Measurements from ENCODE around the gene C3orf20.
"Not testable (repeated sequence)": the region's sequence is repeated elsewhere in the genome, so short reads cannot be mapped to it uniquely, and the experiment has no call there.

C3orf20 gene

DNA sequence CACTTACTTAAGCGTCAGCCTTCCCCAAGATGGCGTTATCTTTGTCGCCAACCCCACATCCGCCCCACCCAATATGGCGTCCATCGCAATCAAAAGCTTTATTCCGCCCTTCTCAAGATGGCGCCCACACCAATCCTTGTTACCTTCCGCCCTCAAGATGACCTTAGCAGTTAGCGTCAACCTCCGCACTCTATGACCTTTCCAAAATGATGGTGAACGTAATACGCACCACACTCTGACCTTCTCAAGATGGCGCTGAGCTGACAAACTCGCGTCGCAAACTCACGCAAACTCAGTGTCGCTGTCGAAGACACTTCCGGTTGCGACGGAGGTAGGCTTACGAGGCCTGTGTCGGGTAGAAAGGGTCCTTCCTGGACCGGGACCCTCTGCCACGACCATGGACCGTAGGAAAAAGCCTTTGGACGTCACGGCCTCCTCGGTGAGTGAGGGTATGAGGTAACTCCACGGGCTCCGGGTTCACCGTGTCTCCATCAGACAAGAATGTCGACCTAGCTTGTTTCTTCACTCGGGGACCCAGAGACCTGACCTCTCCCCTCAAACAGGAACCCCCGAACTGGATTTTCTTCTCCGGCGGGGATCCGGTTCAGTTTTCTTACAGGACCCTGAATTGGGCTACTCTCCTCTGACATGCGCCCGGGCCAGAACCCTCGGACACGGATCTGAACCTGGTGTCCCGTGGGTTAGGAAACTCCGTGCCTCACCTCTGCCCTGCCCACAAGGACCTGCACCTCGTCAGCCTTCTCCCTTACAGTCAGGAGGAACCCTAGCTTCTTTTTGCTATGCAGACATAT lies 23.3 kb upstream of the C3orf20 start, which contains the start of gene CCDC174:
Gene CCDC174, plus strand, starts transcription at position 323 of the 812 bp plus-strand sequence. Its CDS starts 75 bp downstream, at position 398.
- peak; percentile 80 for DNase-seq

DNA sequence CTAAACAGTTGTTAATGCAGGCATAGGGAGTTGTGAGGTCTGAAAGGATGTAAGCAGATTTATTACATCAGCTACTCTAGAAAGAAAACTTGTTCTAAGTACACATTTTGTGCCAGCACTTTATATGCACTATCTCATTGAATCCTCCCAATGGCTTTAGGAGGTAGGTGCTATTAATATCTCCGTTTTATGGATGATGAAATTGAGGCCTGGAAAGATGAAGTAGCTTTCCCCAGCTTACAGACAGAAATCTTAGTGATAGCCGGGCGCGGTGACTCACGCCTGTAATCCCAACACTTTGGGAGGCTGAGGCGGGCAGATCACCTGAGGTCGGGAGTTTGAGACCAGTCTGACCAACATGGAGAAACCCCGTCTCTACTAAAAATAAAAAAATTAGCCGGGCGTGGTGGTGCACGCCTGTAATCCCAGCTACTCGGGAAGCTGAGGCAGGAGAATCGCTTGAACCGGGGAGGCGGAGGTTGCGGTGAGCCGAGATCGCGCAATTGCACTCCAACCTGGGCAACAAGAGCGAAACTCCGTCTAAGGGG lies 22.5 kb upstream of the C3orf20 start:
- DNase-seq = not testable (repeated sequence)

DNA sequence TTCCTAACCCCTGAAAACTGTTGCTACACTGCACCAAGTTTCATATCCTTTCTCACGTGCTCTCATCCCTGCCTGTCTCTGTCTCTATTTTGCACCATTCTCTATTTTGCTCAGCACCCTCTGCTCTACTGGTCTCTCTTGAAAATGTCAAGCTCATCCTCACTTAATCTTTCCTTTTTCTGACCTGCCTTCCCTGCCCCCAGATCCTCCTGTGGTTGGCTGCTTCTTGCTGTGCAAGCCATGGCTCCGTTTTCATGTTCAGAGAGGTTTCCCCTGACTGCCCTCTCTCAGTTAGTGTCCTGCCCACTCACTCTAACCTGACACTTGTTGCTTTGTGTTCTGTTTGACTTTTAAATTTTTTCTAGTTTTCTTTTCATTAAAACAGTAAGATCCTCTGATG lies 17.4 kb upstream of the C3orf20 start:
- no peak for DNase-seq

DNA sequence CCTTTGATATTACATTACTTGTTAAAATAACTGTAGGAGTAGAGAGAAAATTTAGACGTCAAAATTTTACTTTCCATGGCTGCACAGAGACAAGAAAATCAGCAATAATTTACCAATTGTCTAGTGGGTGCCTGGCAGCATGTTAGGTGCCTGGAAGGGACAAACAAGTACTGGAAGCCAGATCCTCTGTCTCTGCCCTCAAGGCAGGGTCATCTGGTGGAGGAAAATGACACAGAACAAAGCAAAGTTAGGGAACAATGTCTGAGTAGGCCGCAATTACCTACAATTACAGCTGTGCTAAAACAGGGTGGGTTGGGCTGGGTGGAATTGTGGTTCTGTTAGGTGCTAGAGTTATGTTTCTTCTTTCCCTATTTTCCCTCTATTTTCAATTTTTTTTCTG lies 16.0 kb upstream of the C3orf20 start:
- no peak for DNase-seq

DNA sequence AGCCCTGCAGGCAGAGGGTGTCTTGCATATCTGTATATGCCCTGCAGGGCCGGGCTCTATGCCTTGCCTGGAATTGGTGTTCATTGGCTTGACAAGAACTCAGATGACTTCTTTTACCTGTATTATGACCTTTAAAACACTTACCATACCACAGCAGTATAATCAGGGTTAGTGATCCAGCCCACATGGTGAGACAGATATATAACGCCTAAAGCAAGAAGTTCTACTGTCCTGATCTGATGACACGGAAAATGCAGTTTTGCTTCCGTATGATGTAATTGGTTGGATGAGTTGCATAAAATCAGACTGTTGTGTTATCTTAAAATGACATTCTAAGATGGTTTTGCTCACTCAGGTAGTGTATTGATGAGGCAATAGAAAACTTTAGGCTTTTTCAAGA lies 14.0 kb upstream of the C3orf20 start:
- DNase-seq = no peak

DNA sequence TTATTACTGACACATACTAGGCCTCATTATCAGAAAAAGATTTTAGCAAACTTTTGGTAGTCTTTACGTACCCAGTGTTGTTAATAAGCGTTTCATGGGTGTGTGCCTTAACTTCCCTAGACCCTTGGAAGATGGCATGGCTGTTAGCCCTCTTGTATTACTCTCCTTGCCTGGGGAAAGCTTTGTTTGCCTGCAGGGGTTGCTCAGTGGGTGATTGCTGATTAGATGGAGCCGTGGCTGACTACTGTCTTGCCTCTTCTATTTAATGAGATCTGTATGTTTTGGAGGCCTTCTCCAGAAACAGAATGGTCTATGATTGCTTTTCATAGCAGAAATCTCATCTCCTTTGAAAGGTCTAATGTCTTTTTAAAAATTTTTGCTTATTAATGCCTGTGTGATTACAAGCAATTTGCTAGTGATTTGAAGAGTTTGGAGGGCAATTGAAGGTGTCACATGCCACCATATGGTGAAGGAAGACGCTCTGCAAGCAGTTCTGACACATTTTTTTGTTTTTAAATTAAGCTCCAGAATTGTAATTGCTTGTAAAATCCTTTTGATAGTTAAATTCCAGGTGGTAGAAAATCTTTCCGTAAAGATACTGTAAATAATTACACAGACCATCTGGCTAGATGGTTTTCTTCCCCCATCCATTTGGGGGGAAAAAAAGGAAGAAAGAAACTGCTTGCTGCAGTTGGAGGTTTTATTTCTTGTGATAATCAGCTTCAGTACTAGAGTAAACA lies 11.4 kb upstream of the C3orf20 start:
- peak; percentile 1 for DNase-seq

DNA sequence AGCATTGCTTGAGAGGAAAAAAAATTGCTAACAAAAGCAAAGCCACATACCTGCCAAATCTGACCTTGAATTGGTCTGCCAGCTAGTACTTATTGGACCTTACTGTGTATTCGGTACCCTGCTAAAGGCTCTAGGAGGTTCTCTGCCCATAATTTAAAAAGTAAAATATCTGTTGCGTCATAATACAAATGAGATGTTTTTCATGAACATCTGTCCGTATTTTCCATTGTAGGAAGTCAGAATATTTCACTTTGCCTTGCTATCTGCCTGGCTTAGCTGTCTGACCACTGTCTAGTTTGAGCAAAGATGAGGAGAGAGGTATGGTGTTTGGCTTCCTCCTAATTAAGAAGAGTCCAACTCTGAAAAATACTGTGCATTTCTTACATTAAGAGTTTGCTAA lies 10.8 kb upstream of the C3orf20 start:
- no peak for DNase-seq

DNA sequence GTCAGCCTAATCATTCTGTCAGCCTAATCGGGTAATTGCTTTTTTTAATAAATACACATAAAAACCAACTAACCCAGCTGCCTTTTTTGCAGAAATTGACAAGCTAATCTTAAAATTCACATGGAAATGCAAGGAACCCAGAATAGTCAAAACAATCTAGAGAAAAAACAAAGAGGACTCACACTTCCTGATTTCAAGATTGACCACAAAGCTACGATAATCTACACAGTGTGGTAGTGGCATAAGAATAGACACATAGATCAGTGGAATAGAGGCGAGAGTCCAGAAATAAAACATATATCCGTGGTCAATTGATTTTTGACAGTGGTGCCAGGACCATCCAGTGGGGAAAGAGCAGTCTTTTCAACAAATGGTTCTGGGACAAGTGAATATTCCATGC lies 2.4 kb upstream of the C3orf20 start:
- no peak for DNase-seq

DNA sequence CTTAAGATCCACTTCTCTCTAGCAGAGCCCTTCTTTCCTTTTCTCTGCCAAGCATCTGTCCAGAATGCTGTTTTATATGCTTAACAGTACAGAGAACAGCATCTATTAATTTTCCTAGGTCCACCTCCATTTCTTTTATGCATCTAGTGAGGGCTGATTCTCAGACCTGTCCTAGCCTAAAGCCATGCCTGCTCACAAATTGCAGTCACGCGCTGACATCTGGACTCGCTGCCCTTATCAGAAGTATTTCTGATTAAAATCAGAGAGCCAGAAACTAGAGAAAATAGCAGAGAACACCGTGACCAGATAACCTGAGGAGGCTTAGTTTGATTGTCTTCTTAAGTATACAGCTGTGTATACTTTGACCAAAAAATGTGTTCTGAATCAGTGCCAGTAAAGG lies 1.9 kb downstream of the C3orf20 start:
- no peak for DNase-seq

DNA sequence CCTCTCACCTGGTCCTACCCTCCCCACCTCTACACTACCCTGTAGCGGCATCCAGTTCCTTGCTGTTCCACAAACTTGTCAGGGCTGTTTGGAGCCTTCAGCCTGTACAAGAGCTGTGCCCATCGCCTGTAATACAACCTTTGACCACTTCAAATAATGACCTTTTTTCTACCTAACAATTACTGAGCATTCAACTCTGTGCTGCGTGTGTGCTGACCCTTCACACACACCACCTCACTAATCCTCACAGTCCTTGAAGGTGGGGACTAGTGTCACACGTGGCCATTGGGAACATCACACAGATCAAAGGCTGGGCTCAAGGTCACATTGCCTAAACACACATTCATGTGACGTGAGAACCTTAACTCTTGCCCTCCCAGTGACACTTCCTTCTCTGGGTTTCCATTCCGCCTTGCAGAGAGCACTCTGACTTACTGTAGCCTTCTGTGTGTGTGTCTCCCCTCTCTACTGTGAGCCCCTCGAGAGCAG lies 3.1 kb downstream of the C3orf20 start:
- DNase-seq = no peak

DNA sequence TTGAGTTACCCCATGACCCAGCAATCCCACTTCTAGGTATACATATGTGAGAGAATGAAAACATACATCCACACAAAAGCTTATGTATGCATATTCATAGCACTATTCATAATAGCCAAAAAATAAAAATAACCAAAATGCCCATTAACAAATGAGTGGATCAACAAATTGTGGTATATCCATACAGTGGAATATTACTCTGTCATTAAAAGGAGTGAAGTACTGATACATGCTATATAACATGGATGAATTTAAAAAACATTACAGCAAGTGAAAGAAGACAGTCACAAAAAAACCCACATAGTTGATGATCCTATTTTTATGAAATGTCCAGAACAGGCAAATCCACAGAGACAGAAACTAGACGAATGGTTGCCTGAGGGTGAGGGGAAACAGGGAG lies 5.2 kb downstream of the C3orf20 start:
- no peak for DNase-seq

DNA sequence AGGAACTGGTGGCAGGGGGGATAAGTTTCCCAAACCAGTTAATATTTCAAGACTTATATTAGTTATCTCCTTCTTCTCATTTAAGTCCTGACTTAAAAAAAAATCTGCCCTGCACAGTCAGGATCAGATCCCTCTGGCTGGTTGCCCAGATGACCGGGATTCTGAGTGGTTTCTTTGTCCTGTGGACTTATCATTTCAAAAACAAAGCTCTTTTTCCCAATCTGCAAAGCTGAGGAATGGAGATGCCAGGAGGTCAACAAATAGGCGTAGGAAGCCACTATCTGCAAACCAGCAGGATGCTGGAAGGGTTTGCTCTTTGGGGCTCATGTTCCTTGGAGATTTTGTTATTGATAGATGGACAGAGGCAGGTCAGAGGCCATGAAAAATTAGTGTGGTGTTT lies 5.8 kb downstream of the C3orf20 start:
- no peak for DNase-seq

DNA sequence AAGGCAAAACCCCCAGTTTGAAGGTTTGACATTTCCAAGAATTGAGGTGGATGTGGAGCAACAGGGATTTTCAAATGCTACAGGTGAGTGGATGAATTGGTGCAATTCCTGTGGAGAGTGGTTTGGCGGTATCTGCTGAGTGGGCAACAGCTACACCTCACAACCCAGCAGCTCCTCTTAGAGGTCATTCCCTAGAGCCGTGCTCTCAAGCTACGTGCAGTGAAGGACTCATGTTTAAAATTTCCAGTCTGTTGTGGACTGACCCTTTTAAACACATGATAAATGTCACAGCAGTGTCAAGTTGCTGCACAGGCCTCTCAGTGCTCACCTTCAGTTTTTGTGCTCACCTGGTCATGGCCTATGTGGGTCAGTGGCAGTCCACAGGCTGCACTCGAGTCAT lies 9.5 kb downstream of the C3orf20 start:
- no peak for DNase-seq

DNA sequence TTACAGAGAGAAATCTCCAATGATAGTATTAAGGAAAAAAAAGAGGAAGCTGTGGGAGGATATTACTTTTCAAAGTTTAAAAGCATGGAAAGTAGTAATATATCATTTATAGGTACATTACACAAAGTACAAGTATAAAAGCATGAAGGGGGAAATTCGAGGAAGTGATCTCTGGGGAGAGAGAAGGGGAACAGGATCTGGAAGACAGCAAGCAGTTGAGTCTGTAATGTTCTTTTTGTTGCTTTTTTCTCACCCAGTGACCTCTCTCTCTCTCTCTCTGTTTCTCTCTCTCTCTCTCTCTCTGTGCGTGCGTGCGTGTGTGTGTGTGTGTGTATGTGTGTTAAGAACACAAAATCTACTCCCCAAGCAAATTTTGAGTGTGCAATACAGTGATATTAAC lies 10.2 kb downstream of the C3orf20 start:
- DNase-seq = no peak

DNA sequence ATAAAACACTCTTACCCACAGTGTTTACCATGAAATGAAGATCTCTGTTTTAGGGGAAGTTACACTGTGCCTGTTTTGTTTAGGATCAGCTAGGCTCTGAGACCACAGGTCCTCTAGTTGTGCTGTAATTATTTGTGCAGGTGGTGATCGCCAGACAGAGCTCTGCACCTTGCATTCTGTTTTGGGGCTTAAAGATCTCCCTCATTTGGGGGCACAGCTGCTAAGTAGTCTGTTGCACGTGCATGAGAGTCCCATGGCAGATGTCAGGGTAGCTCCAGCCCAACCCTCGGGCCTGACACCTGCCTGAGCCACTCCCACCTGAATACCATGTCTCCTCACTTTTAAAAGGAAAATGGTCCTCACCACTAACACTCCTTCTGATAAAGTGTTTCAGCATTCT lies 12.4 kb downstream of the C3orf20 start:
- DNase-seq = no peak

DNA sequence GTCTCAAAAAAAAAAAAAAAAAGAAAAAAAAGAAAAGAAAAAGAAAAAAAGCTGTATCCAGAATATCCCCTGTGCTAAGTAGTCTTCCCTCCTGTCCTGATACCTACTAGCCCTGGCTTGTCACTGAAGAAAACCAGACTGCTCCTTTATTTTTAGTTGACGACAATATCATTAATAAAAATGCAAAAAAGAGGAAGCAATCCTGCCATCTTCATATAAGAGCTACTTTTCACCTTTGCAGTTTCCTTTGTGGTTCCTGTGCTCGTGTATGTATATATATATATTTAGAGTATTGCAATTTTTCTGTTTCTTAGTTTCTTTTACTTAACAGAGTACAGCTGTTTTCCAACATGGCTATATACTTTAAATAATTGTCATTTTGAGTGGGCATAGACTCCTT lies 13.6 kb downstream of the C3orf20 start:
- no peak for DNase-seq

DNA sequence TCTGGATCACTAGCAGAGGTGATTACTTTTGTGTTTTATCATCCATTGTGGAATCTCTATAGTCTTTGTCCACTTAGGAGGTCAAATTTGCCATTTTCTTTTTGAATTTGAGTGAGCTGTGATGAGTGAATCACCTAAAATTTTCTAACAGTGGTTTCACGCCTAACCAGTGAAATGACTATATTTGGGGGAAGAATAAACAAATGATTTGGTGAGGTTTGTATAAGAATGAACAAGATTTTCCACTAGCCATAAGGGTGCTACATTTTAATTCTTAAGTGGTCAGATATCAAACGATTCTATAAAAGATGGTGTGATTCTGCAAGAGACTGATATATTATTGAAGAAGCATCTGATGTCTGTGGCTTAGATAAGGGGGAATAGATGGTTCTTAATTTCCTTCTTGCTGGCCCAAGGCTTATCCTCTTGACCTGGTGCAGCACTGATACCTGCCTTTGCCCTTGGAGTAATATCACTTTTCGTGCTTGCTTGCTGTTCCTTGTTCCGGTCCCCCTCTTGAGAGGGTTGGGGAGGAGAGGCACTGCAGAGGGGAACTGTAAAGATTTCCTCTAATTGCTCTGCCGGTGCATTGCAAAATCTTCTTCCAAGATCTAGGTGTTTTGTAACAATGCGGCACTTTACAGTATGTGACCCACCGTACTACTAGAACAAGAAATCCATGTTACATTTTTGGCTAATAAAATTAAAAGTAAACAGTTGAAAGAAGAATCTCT lies 14.5 kb downstream of the C3orf20 start:
- no peak for DNase-seq

DNA sequence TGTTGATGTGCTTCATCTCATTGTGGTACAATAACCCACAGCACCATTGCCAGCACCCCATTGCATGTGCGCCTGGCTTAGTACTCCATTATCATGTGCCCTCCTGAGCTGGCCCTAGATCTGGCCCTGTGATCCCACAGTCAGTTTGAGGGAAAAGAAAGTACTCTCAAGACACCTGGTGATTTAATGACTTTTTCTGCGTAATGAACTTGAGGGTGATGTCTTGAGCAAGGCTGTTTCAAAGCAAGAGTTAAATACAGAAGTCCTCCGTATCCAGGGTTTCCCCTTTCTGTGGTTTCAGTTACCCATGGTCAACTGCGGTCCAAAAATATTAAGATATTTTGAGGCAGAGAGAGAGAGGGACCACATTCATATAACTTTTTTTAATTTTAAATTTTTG lies 16.3 kb downstream of the C3orf20 start:
- no peak for DNase-seq

DNA sequence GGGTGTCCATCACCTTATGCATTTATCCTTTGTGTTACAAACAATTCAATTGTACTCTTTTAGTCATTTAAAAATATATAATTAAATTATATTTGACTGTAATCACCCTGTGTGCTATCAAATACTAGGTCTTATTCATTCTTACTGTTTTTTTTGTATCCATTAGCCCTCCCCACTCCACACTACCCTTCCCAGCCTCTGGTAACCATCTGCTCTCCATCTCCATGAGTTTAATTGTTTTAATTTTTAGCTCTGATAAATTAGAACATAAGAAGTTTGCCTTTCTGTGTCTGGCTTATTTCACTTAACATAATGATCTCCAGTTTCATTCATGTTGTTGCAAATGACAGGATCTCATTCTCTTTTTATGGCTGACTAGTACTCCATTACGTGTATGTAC lies 16.8 kb downstream of the C3orf20 start:
- no peak for DNase-seq

DNA sequence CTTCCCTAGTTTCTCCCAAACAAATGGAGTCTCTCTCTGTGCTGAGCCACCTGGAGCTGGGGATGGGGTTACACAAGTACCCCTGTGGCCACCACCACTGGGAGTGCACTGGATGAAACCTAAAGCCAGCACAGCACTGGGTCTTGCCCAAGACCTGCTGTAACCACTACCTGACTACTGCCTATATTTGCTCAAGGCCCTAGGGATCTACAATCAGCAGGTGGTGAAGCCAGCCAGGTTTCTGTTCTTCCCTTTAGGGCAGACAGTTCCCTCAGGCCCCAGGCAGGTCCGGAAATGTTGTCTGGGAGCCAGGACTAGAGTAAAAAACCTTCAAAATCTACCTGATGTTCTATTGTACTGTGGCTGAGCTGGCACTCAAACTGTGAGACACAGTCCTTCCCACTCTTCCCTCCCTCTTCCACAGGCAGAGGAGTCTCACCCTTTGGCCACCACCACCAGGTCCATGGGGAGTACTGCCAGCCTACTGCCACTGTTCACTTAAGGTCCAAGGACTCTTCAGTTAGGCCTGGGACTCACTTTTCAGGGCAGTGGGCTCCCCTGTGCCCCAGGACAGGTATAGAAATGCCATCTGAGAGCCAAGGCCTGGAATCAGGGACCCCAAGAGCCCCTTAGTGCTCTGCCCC lies 23.8 kb downstream of the C3orf20 start:
- no peak for DNase-seq

DNA sequence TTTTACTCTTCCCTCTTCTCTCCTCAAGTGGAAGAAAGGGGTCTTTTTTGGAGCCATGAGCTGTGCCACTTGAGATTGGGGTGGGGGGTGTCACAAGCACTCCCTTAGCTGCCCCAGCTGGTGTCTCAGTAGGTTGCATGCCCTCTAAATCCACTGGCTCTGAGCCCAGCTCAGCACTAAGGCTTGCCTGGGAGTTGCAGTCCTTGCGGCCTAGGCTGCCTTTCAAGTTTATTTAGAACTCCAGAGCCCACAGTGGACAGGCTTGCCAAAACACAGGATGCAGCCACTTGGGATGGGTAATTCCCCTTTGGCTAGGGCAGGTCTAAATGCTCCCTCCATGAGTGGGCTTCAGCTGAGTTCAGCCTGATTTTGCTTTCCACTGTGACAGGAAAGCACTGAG lies 24.7 kb downstream of the C3orf20 start:
- no peak for DNase-seq

DNA sequence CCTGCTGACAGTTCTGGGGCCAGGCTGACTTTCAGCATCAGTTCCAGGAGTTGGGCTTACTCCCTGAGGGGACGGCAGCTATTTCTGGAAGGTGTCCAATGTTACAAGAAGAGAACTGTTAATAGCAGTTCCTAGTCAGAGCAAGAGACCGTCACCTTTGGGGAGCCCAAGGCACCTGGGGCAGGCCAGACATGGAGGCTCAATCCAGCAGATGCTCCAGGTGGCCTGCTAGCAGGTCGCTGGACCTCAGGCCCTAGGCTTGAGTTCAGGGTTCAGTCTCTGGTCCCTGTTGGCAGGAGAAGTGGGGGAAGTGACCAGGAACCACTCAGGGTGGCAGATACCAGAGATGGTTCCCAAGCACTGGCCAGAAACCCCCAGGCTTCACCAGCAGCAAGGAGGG lies 25.9 kb downstream of the C3orf20 start:
- DNase-seq = no peak

DNA sequence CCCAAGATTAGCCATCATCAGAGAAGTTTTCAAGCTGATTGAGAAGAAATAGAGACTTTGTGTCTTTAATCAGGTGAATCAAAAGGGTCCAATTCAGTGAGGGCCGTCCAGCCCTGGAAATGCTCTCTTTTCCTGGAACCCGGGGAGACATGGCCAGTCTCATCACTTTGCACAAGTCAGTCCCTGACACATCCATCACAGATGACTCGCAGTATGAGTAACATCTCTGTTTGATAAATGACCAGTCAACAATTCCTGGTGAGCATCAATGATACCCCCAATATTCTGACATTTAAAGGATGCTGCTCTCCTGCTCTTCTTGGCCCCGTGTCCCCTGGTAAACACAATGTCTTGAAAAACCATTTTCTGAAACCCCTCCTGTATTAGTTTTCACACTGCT lies 26.7 kb downstream of the C3orf20 start:
- DNase-seq = no peak

All from NCI-H1694 treated with DMSO at 0.1 percent for 48 hours (cell line).